Activated CD4-positive, alpha-beta memory T cell treated with anti-CD3 and anti-CD28 coated beads, Interleukin-2, amount 10 ng/mL, durations not matched to agents 7 days and 5 days (primary cell): Measurements from ENCODE around the gene CENPA. TPM values are rescaled to one million over a fixed set of nuclear protein-coding genes. Genes with fewer than 3 reads are reported as not detected.

Experiments
- CTCF ChIA-PET: fragments of 350-600 bp; sonication (Branson Sonifier 250); formaldehyde crosslinking; loops from one replicate; lab custom pipeline; 2021; ENCODE audit warnings: antibody characterized with exemption, inconsistent platforms; lab: Charles Lee
- POLR2A ChIA-PET: fragments of 350-600 bp; sonication (Branson Sonifier 250); formaldehyde crosslinking; loops from one replicate; lab custom pipeline; 2021; ENCODE audit warnings: antibody characterized with exemption; lab: Charles Lee
- DNase-seq: peaks from one replicate; pipeline ENCODE4 v3.0.0-alpha.2; 2020
- H3K27ac Mint-ChIP-seq: one replicate; pipeline ENCODE4 v1.8.0; 2021; ENCODE audit warnings: mild to moderate bottlenecking, mixed read lengths
- H3K27me3 Mint-ChIP-seq: one replicate; pipeline ENCODE4 v1.8.0; 2021; ENCODE audit warnings: mixed read lengths
- H3K36me3 Mint-ChIP-seq: one replicate; pipeline ENCODE4 v1.8.0; 2021; ENCODE audit warnings: low read depth, mixed read lengths
- H3K4me1 Mint-ChIP-seq: one replicate; pipeline ENCODE4 v1.8.0; 2021; ENCODE audit warnings: mixed read lengths
- H3K4me3 Mint-ChIP-seq: one replicate; pipeline ENCODE4 v1.8.0; 2021; ENCODE audit warnings: mild to moderate bottlenecking, mixed read lengths
- H3K9me3 Mint-ChIP-seq: one replicate; pipeline ENCODE4 v1.8.0; 2021; ENCODE audit warnings: mixed read lengths
- total RNA-seq, 2 experiments: library from RNA; stranded (reverse); gene quantifications; one replicate each; pipeline ENCODE4 v1.2.3, GENCODE V29; 2021

The CENPA gene
- total RNA-seq, 2 experiments from 2014 or later, result 39.5 to 43.1 TPM

DNA sequence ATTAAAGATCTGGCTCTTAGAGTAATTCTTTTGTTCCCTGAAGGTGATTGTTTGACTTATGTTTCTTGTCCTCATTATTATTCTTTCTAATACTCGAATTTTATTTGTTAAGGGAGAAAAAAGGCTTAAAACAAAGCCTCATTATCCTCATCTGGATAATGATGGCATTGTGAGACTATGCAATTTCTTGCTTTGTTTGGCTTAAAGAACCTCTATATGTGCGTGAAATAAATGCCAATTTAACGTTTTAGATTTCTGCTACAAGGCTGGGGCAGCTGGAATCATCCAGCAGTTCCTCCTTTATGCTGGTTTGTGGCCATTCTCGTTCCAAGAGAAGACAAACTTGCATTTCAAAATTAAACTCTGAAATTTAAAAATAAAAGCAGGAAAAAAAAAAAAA lies 57.2 kb downstream of the CENPA start:
- no peaks in the 10 kb centered on the region for H3K9me3 Mint-ChIP-seq

More for the DNA sequence above, 57.2 kb downstream of the CENPA start:
- peaks cover 60% of the 10 kb centered on the region for H3K27me3 Mint-ChIP-seq
- POLR2A ChIA-PET, result no interaction called here
- no peak overlapping the region for H3K4me3 Mint-ChIP-seq
- no peak overlapping the region for H3K27ac Mint-ChIP-seq
- peaks cover 3% of the 10 kb centered on the region for H3K4me1 Mint-ChIP-seq
- no peaks in the 10 kb centered on the region for H3K36me3 Mint-ChIP-seq
- CTCF ChIA-PET, result interaction anchor here (1.6 to 2.4 kb wide), 2 partner anchors 80 to 100 kb away, joined by 4 to 10 read pairs; no protein-coding TSS in a partner anchor
- DNase-seq, result no peak

Other genes starting within 250 kb of the CENPA start
- gene CIB4, start 144.7 kb upstream of the CENPA start, total RNA-seq, result not detected
- not detected for gene KCNK3, start 93.3 kb upstream of the CENPA start, total RNA-seq
- 10 to 100 TPM; 27.0 to 27.6 TPM for gene SLC35F6, start 21.8 kb upstream of the CENPA start, total RNA-seq
- gene DPYSL5, start 62.1 kb downstream of the CENPA start, total RNA-seq, result not detected
- 1 to 10 TPM; 2.7 TPM for gene MAPRE3, start 184.6 kb downstream of the CENPA start, total RNA-seq
- 10 to 100 TPM; 80.4 to 80.7 TPM for gene TMEM214, start 246.9 kb downstream of the CENPA start, total RNA-seq